Heart left ventricle (tissue), 13 donors: ENCODE results near the gene NPR1.

Experiments used
- POLR2A ChIP-seq, 2 donors: fragments of 450-650 bp; IDR thresholded peaks; one replicate each; pipeline ENCODE4 v1.6.1; 2017; ENCODE audit warnings: antibody characterized with exemption in 2 of 2, mild to moderate bottlenecking in 2 of 2, moderate library complexity in 2 of 2
- TF ChIP-seq, protein P1 (sequence below), 12 donors: fragments of 200-600 bp; sonication (generic) in 4 of 12; IDR thresholded peaks; one replicate each; pipeline versions ENCODE4 v1.5.0 to v1.8.0; 2018 to 2022; ENCODE audit warnings: antibody characterized with exemption in 12 of 12, mild to moderate bottlenecking in 5 of 12
- donor health status: ischemic (EF 13 %, LVEDD 7.1; RV severe dilation, severe dysfunction).
- donor health status: DM: no; HTN: yes; CAD: no.
- donor health status: DM: no; HTN: no; CAD: no.
- donor health status: ischemic (EF 25% LVEDD 6.9; RV normal size, moderate dysfunction).
- donor health status: ischemic (EF 25% LVEDD 5.7; RV mildly dilated, moderate dysfunction).
- donor health status: ischemic (EF 35%, LVEDD 5.7; RV mildly dilated, moderate dysfunction).
- donor health status: nonischemic (EF 11% LVEDD 7.7; RV severe dilation, severe dysfunction).
- donor health status: DM: yes; HTN: yes; CAD: no.
- donor health status: PGD.
- donor health status: ischemic (EF 29% LVEDD 5.4; RV normal size, mild dysfunction).
- donor health status: nonischemic (EF 23%, LVEDD 6.1; RV moderate dilation, normal function).

- TF ChIP-seq, protein P1, sequence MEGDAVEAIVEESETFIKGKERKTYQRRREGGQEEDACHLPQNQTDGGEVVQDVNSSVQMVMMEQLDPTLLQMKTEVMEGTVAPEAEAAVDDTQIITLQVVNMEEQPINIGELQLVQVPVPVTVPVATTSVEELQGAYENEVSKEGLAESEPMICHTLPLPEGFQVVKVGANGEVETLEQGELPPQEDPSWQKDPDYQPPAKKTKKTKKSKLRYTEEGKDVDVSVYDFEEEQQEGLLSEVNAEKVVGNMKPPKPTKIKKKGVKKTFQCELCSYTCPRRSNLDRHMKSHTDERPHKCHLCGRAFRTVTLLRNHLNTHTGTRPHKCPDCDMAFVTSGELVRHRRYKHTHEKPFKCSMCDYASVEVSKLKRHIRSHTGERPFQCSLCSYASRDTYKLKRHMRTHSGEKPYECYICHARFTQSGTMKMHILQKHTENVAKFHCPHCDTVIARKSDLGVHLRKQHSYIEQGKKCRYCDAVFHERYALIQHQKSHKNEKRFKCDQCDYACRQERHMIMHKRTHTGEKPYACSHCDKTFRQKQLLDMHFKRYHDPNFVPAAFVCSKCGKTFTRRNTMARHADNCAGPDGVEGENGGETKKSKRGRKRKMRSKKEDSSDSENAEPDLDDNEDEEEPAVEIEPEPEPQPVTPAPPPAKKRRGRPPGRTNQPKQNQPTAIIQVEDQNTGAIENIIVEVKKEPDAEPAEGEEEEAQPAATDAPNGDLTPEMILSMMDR (IDR thresholded peaks at IDR 0.05), result no peak
- no peak for TF ChIP-seq POLR2A (IDR thresholded peaks at IDR 0.05)
Measured at GRCh38 chr1:153688736-153689328, 10.3 kb downstream of the NPR1 start.
